Ishikawa (cell line): Measurements from ENCODE around the gene MRPL34.

Source experiments
- CEBPB ChIP-seq: IDR thresholded peaks from 2 replicates; pipeline ENCODE4 v1.6.1; 2012
- CREB1 ChIP-seq: IDR thresholded peaks from 2 replicates; pipeline ENCODE4 v1.6.1; 2012; ENCODE audit warnings: low read depth
- EGR1 ChIP-seq: IDR thresholded peaks from 2 replicates; pipeline ENCODE4 v1.6.1; 2012
- EP300 ChIP-seq: IDR thresholded peaks from 2 replicates; pipeline ENCODE4 v1.6.1; 2012; ENCODE audit warnings: borderline replicate concordance
- FOXM1 ChIP-seq: IDR thresholded peaks from 2 replicates; pipeline ENCODE4 v1.6.1; 2012; ENCODE audit warnings: low read depth, borderline replicate concordance
- NFIC ChIP-seq: IDR thresholded peaks from 2 replicates; pipeline ENCODE4 v1.6.1; 2012
- RAD21 ChIP-seq: IDR thresholded peaks from 2 replicates; pipeline ENCODE4 v1.6.1; 2012; ENCODE audit warnings: low read depth
- TAF1 ChIP-seq: IDR thresholded peaks from 2 replicates; pipeline ENCODE4 v1.6.1; 2012; ENCODE audit warnings: low read depth, mild to moderate bottlenecking
- TCF12 ChIP-seq: IDR thresholded peaks from 2 replicates; pipeline ENCODE4 v1.6.1; 2012; ENCODE audit warnings: low read depth
- TEAD4 ChIP-seq: IDR thresholded peaks from 2 replicates; pipeline ENCODE4 v1.6.1; 2012
- USF1 ChIP-seq: IDR thresholded peaks from 2 replicates; pipeline ENCODE4 v1.6.1; 2012
- YY1 ChIP-seq: IDR thresholded peaks from 2 replicates; pipeline ENCODE4 v1.6.1; 2012; ENCODE audit warnings: low read depth
- ZBTB7A ChIP-seq: IDR thresholded peaks from 2 replicates; pipeline ENCODE4 v1.6.1; 2012; ENCODE audit warnings: low read depth
- TF ChIP-seq, protein P1 (sequence below): IDR thresholded peaks from 2 replicates; pipeline ENCODE4 v1.6.1; 2012; ENCODE audit warnings: low read depth, mild to moderate bottlenecking
- TF ChIP-seq, protein P2 (sequence below): IDR thresholded peaks from 2 replicates; pipeline ENCODE4 v1.6.1; 2012

MRPL34 gene

GRCh38 chr19:17323300-17323963 lies 17.8 kb downstream of the MRPL34 start:
- TF ChIP-seq TAF1 (no peak), EGR1 (no peak), NFIC (no peak), CEBPB (no peak), FOXM1 (no peak), RAD21 (no peak), ZBTB7A (no peak), USF1 (no peak), YY1 (no peak), EP300 (no peak), CREB1 (no peak), TEAD4 (no peak), TCF12 (no peak)
- TF ChIP-seq, protein P1, sequence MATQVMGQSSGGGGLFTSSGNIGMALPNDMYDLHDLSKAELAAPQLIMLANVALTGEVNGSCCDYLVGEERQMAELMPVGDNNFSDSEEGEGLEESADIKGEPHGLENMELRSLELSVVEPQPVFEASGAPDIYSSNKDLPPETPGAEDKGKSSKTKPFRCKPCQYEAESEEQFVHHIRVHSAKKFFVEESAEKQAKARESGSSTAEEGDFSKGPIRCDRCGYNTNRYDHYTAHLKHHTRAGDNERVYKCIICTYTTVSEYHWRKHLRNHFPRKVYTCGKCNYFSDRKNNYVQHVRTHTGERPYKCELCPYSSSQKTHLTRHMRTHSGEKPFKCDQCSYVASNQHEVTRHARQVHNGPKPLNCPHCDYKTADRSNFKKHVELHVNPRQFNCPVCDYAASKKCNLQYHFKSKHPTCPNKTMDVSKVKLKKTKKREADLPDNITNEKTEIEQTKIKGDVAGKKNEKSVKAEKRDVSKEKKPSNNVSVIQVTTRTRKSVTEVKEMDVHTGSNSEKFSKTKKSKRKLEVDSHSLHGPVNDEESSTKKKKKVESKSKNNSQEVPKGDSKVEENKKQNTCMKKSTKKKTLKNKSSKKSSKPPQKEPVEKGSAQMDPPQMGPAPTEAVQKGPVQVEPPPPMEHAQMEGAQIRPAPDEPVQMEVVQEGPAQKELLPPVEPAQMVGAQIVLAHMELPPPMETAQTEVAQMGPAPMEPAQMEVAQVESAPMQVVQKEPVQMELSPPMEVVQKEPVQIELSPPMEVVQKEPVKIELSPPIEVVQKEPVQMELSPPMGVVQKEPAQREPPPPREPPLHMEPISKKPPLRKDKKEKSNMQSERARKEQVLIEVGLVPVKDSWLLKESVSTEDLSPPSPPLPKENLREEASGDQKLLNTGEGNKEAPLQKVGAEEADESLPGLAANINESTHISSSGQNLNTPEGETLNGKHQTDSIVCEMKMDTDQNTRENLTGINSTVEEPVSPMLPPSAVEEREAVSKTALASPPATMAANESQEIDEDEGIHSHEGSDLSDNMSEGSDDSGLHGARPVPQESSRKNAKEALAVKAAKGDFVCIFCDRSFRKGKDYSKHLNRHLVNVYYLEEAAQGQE, result no peak
- TF ChIP-seq, protein P2, sequence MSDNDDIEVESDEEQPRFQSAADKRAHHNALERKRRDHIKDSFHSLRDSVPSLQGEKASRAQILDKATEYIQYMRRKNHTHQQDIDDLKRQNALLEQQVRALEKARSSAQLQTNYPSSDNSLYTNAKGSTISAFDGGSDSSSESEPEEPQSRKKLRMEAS, result no peak

DNA sequence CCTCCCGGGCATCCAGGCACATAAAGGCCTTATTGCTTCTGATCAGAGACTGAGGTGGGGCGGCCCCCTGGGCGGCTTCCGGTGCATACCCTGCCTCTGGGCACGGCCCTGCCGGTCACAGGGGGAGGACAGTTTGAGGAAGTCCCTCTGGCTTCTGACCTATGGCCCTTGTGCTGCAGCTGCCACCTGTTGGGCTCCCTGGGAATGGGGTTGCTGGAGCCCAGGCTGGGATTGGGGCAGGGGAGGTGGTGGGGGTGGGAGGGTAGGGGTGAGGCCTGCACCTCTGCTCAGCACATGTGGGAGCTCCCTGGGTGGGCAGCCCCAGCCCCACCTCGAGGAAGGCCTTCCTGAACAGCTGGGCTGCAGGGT lies 18.3 kb downstream of the MRPL34 start:
- TF ChIP-seq CEBPB (no peak), TEAD4 (no peak), EP300 (no peak), EGR1 (no peak), CREB1 (no peak), TCF12 (no peak), RAD21 (no peak), TAF1 (no peak), NFIC (no peak), ZBTB7A (no peak), YY1 (no peak), USF1 (no peak), FOXM1 (no peak)
- TF ChIP-seq, protein P1, result no peak
- TF ChIP-seq, protein P2, result no peak

GRCh38 chr19:17324357-17325114 lies 18.9 kb downstream of the MRPL34 start:
- TF ChIP-seq ZBTB7A (no peak), RAD21 (no peak), TCF12 (no peak), EP300 (no peak)

DNA sequence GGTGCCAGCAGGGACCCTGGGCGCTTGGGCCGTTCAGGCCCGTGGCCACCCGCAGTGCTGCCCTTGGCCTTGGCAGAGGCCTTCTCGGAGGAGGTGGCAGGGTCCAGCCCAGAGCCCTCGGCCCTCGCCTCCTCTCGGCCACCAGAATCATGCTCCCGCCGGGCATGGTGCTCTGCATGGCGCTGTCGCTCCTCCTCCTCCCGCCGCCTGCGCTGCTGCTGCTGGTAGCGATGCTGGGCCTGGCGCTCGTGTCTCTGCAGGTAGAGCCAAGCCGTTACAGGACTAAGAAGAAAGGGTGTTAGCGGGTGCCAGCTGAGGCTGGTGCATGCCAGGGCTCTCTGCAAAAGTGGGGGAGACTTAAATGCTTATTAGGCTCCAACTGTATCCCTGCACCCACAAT lies 19.5 kb downstream of the MRPL34 start:
- TF ChIP-seq FOXM1 (no peak), TAF1 (no peak), CREB1 (no peak), EP300 (no peak), NFIC (no peak), USF1 (no peak), YY1 (no peak), EGR1 (no peak), CEBPB (no peak), ZBTB7A (no peak), RAD21 (no peak), TEAD4 (no peak), TCF12 (no peak)
- TF ChIP-seq, protein P2, result no peak
- TF ChIP-seq, protein P1, result no peak
